ENCODE results near the gene GPRIN1.
A peak's percentile ranks its signal among the peaks of the same experiment; 100 is the strongest.

GPRIN1 gene

GRCh38 chr5:176575488-176576422 lies 34.2 kb downstream of the GPRIN1 start:
- no peak for TF ChIP-seq CTCF (conservative IDR thresholded peaks at IDR 0.05)
- H3K27ac ChIP-seq, result no peak overlapping the region

GRCh38 chr5:176575066-176575465 lies 34.9 kb downstream of the GPRIN1 start:
- TF ChIP-seq CTCF (conservative IDR thresholded peaks at IDR 0.05), result no peak
- H3K27ac ChIP-seq, result no peak overlapping the region

GRCh38 chr5:176574297-176574591 lies 35.7 kb downstream of the GPRIN1 start:
- TF ChIP-seq CTCF (conservative IDR thresholded peaks at IDR 0.05), result peak; percentile 57
- H3K27ac ChIP-seq, result no peak overlapping the region

- TF ChIP-seq CTCF (conservative IDR thresholded peaks at IDR 0.05), result peak; percentile 95
- no peak overlapping the region for H3K27ac ChIP-seq
Measured at GRCh38 chr5:176573564-176574296, 36.2 kb downstream of the GPRIN1 start.

- peak; percentile 47 for TF ChIP-seq CTCF (conservative IDR thresholded peaks at IDR 0.05)
- no peak overlapping the region for H3K27ac ChIP-seq
Measured at GRCh38 chr5:176570044-176570443, 39.9 kb downstream of the GPRIN1 start.

- no peak overlapping the region for H3K27ac ChIP-seq
- TF ChIP-seq CTCF (conservative IDR thresholded peaks at IDR 0.05), result no peak
Measured at GRCh38 chr5:176568657-176569056, 41.3 kb downstream of the GPRIN1 start.

- H3K27ac ChIP-seq, result no peak overlapping the region
- no peak for TF ChIP-seq CTCF (conservative IDR thresholded peaks at IDR 0.05)
Measured at GRCh38 chr5:176565760-176566288, 44.1 kb downstream of the GPRIN1 start.
